Endothelial cell of umbilical vein (primary cell): Measurements from ENCODE around the gene SPATA33. TPM values are rescaled to one million over a fixed set of nuclear protein-coding genes. Genes with fewer than 3 reads are reported as not detected.
A peak's percentile ranks its signal among the peaks of the same experiment; 100 is the strongest.

Experiments
- BruUV-seq: library from RNA; stranded (reverse); fragments of 400-500 nt; replicated peaks from 2 replicates; lab custom pipeline; 2021; lab: Mats Ljungman, UMichigan
- CTCF ChIA-PET: fragments of 300-600, 350-600 bp; sonication (Branson Sonifier 250); formaldehyde crosslinking; loops from one replicate; lab custom pipeline; 2021; ENCODE audit warnings: antibody characterized with exemption, inconsistent platforms; lab: Charles Lee
- POLR2A ChIA-PET: fragments of 300-600, 350-600 bp; sonication (Branson Sonifier 250); formaldehyde crosslinking; loops from one replicate; lab custom pipeline; 2021; ENCODE audit warnings: antibody characterized with exemption, inconsistent platforms; lab: Charles Lee
- DNase-seq: peaks from one replicate; pipeline ENCODE4 v3.0.0-alpha.2; 2011; ENCODE audit warnings: low read depth, low spot score
- FAIRE-seq: peaks from 2 replicates; lab custom pipeline; 2011; peaks lifted over from hg19 to GRCh38; lab: Jason Lieb, UNC
- H2AFZ ChIP-seq: 2 replicates; pipeline ENCODE4 v1.6.0; 2012; ENCODE audit warnings: low read depth, low read length, control low read depth, inconsistent platforms
- H3K27ac ChIP-seq: 2 replicates; pipeline ENCODE4 v1.5.1; 2011; ENCODE audit warnings: low read depth, mild to moderate bottlenecking, control low read depth, low read length, moderate library complexity; ENCODE audit not compliant: insufficient read depth
- H3K27me3 ChIP-seq, 2 experiments: 2 replicates each; pipeline versions ENCODE4 v1.6.0 to v1.6.1; 2011; ENCODE audit warnings: low read length in 2 of 2, mixed read lengths in 1 of 2; ENCODE audit not compliant: control insufficient read depth in 2 of 2, insufficient read depth in 2 of 2
- H3K36me3 ChIP-seq, 2 experiments: 2 replicates in 1 of 2; 3 replicates in 1 of 2; pipeline ENCODE4 v1.5.1; 2011; ENCODE audit warnings: low read length in 2 of 2, mild to moderate bottlenecking in 1 of 2, moderate library complexity in 1 of 2; ENCODE audit not compliant: control insufficient read depth in 2 of 2, insufficient read depth in 2 of 2; ENCODE audit errors: extremely low read depth in 1 of 2
- H3K4me1 ChIP-seq: 3 replicates; pipeline ENCODE4 v1.5.1; 2011; ENCODE audit warnings: mild to moderate bottlenecking, low read length; ENCODE audit not compliant: control insufficient read depth, insufficient read depth; ENCODE audit errors: extremely low read depth
- H3K4me2 ChIP-seq: 2 replicates; pipeline ENCODE4 v1.6.1; 2011; ENCODE audit warnings: low read length, control low read depth, mixed read lengths; ENCODE audit not compliant: insufficient read depth
- H3K4me3 ChIP-seq, 3 experiments: fragments of 200-600 bp in 1 of 3; sonication (generic), shearing (Covaris generic) in 1 of 3; replicated peaks in 1 of 3; 2 replicates each; pipeline ENCODE4 v1.5.1; 2011 to 2016; ENCODE audit warnings: control low read depth in 3 of 3, low read length in 3 of 3, mild to moderate bottlenecking in 2 of 3, inconsistent platforms in 1 of 3, low read depth in 1 of 3, moderate library complexity in 1 of 3; ENCODE audit not compliant: insufficient read depth in 1 of 3
- H3K79me2 ChIP-seq: 2 replicates; pipeline ENCODE4 v1.6.0; 2012; ENCODE audit warnings: low read length, inconsistent platforms; ENCODE audit not compliant: control insufficient read depth, insufficient read depth
- H3K9ac ChIP-seq: replicated peaks from 2 replicates; pipeline ENCODE3; 2011; ENCODE audit warnings: low read length, control low read depth; ENCODE audit not compliant: insufficient read depth; ENCODE audit errors: extremely low read depth
- H3K9me1 ChIP-seq: replicated peaks from 3 replicates; pipeline ENCODE4 v1.6.0; 2011; ENCODE audit warnings: mild to moderate bottlenecking, low read length; ENCODE audit not compliant: control insufficient read depth, insufficient read depth; ENCODE audit errors: extremely low read depth
- H3K9me3 ChIP-seq: replicated peaks from 2 replicates; pipeline ENCODE4 v1.5.1; 2012; ENCODE audit warnings: low read length, inconsistent platforms; ENCODE audit not compliant: control insufficient read depth, insufficient read depth
- H4K20me1 ChIP-seq: replicated peaks from 2 replicates; pipeline ENCODE3; 2011; ENCODE audit warnings: mild to moderate bottlenecking, low read length; ENCODE audit not compliant: control insufficient read depth, insufficient read depth; ENCODE audit errors: extremely low read depth
- GATA2 ChIP-seq: IDR thresholded peaks from 2 replicates; pipeline ENCODE4 v1.7.0; 2011; ENCODE audit warnings: low read depth, mild to moderate bottlenecking, moderate library complexity, mixed read lengths, low read length; ENCODE audit not compliant: insufficient read length, insufficient read depth
- MYC ChIP-seq: IDR thresholded peaks from one replicate; pipeline ENCODE4 v1.6.1; 2011; ENCODE audit warnings: mild to moderate bottlenecking, low read depth, low read length
- dilution Hi-C: fragments of 300-500 bp; cut with MboI; formaldehyde crosslinking; loops from one replicate; pipeline ENCODE4 v1.15.0; 2019; ENCODE audit warnings: low sequenced_read_pairs; ENCODE audit not compliant: extremely low pct_ligation_motif_present
- intact Hi-C: fragments of 100-400 bp; cut with micrococcal nuclease; formaldehyde crosslinking; loops from one replicate; pipeline ENCODE4 v1.10.0; 2022
- polyA plus RNA-seq, 4 experiments: library from polyadenylated mRNA; depleted of rRNA in 3 of 4; stranded (reverse) in 3 of 4; unstranded in 1 of 4; fragments of >200 nt; gene quantifications; 2 replicates each; pipeline versions ENCODE4 v1.2.1 to v1.2.3, GENCODE V29; 2011 to 2012; ENCODE audit warnings: missing spikeins in 1 of 4
- total RNA-seq: library from RNA; stranded (reverse); gene quantifications from 2 replicates; pipeline ENCODE4 v1.2.3, GENCODE V29; 2021
- TF ChIP-seq, protein P1 (sequence below): IDR thresholded peaks from 2 replicates; pipeline ENCODE4 v1.6.1; 2011; ENCODE audit not compliant: insufficient read depth, insufficient read length
- TF ChIP-seq, protein P2 (sequence below), 2 donors: IDR thresholded peaks; 1 replicate in 1 of 2; 2 replicates in 1 of 2; pipeline ENCODE4 v1.5.1; 2011; ENCODE audit warnings: low read length in 2 of 2, mild to moderate bottlenecking in 2 of 2, moderate library complexity in 2 of 2, control low read depth in 1 of 2, inconsistent platforms in 1 of 2, low read depth in 1 of 2; ENCODE audit not compliant: insufficient read depth in 1 of 2; ENCODE audit errors: extremely low read depth in 1 of 2

The SPATA33 gene
- total and polyA plus RNA-seq, 2 donors (not counting 3 experiments of a cell fraction or from before 2014, with no cell fraction given): 3.5 to 11.4 TPM

DNA sequence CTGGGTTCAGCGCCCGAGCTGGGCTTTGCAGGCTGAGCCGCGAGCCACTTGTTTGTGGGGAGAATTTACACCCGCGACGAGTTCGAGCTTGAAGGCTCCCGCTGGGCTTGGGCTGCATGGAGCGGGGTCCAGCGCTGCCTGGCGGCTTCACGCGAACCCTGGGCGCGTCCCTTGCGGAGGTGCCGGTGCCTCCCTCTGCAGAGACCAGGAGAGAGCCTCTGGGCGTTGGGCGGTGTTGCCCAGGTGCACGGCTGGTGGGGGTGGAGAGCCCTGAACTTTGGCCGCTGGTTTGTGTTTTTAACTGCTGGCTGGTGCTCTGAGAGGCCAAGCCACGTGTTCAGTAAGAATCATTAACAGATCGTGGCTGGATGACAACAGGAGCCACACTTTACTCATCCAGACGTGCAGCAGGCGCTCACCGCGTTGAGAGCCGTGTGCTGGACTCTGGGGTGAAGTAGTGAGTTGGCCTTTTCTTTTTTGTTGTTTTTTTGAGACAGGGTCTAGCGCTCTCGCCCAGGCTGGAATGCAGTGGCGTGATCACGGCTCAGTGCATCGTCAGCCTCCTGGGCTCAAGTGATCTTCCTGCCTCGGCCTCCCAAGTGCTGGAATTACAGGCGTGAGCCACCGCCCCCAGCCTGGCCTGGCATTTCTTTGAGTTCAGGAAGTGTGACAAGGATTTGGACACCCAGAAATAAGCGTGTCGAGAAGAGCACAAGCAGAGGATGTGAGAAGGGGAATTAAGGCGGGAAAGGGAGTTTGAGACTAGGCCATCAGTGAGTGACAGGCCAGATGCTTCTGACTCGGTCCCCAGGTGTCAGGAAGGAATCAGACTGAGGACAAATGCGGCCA, 29.7 kb downstream of the SPATA33 start:
- TSS peak; percentile 29 for BruUV-seq
- Histone ChIP-seq H3K9me3 (no peaks in the 10 kb centered on the region), H3K4me1 (peaks cover 4% of the 10 kb centered on the region), H3K9me1 (no peaks in the 10 kb centered on the region), H3K4me3 (peak overlapping the region; percentile 27 to 85 (median 35)), H2AFZ (peak overlapping the region; percentile 6), H3K9ac (peak overlapping the region; percentile 5), H4K20me1 (no peaks in the 10 kb centered on the region), H3K36me3 (peaks cover 3 to 16% of the 10 kb centered on the region in 2 experiments), H3K79me2 (peaks cover 9% of the 10 kb centered on the region), H3K27me3 (no peaks in the 10 kb centered on the region), H3K27ac (peak overlapping the region; percentile 0), H3K4me2 (peak overlapping the region; percentile 25)
- FAIRE-seq (peak; percentile 75), DNase-seq (peak; percentile 51)
- CTCF ChIA-PET: interaction anchor here (0.7 to 2.3 kb wide), 10 partner anchors 12 to 173 kb away, joined by 3 to 21 read pairs (median 3); partner anchors contain the start of genes CHMP1A and SPATA33
- POLR2A ChIA-PET: interaction anchor here (0.6 to 1.0 kb wide), 2 partner anchors 13 to 179 kb away, joined by 3 to 5 read pairs; no protein-coding TSS in a partner anchor
- TF ChIP-seq, protein P1, sequence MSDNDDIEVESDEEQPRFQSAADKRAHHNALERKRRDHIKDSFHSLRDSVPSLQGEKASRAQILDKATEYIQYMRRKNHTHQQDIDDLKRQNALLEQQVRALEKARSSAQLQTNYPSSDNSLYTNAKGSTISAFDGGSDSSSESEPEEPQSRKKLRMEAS: peak; percentile 53
- TF ChIP-seq, protein P2, sequence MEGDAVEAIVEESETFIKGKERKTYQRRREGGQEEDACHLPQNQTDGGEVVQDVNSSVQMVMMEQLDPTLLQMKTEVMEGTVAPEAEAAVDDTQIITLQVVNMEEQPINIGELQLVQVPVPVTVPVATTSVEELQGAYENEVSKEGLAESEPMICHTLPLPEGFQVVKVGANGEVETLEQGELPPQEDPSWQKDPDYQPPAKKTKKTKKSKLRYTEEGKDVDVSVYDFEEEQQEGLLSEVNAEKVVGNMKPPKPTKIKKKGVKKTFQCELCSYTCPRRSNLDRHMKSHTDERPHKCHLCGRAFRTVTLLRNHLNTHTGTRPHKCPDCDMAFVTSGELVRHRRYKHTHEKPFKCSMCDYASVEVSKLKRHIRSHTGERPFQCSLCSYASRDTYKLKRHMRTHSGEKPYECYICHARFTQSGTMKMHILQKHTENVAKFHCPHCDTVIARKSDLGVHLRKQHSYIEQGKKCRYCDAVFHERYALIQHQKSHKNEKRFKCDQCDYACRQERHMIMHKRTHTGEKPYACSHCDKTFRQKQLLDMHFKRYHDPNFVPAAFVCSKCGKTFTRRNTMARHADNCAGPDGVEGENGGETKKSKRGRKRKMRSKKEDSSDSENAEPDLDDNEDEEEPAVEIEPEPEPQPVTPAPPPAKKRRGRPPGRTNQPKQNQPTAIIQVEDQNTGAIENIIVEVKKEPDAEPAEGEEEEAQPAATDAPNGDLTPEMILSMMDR (IDR thresholded peaks at IDR 0.05; ENCODE audit: extremely low read depth in 1 of 2, insufficient read depth in 1 of 2, low read depth in 1 of 2, low read length in 2 of 2): peak in 1 of 2 donors; percentile 9
- TF ChIP-seq GATA2 (no peak), MYC (no peak)
- intact Hi-C loops: no loop called here
- dilution Hi-C loops: no loop called here
